ENCODE measurements around the gene VSTM5.
"Not testable (repeated sequence)": the region's sequence is repeated elsewhere in the genome, so short reads cannot be mapped to it uniquely, and the experiment has no call there.

Gene VSTM5, protein sequence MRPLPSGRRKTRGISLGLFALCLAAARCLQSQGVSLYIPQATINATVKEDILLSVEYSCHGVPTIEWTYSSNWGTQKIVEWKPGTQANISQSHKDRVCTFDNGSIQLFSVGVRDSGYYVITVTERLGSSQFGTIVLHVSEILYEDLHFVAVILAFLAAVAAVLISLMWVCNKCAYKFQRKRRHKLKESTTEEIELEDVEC

DNA sequence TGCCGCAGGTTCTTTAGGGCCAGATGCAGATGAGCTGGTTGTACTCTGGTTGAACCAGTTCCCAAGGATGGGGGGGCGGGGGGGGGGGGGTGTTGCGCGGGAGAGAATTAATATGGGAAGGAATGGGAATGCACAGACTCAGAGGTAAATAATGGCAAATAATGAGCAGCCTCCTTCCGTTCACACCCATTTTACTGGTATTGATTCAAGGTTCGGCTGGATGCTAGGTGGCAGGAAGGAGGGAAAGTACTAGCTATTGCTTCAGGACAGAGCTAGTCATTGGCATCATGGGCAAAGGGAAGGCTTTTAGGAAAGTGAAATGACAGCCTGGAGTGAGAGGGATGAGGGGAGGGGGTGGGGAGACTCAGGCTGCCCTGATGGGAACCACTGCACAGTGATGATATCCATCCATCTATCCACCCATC lies at the start of gene VSTM5:
TSS of gene VSTM5 (minus strand) at position 25 of the 425 bp plus-strand sequence. CDS start 116 bp downstream, outside the sequence.
- peak in 1 of 51 donors; percentile 21 for DNase-seq

DNA sequence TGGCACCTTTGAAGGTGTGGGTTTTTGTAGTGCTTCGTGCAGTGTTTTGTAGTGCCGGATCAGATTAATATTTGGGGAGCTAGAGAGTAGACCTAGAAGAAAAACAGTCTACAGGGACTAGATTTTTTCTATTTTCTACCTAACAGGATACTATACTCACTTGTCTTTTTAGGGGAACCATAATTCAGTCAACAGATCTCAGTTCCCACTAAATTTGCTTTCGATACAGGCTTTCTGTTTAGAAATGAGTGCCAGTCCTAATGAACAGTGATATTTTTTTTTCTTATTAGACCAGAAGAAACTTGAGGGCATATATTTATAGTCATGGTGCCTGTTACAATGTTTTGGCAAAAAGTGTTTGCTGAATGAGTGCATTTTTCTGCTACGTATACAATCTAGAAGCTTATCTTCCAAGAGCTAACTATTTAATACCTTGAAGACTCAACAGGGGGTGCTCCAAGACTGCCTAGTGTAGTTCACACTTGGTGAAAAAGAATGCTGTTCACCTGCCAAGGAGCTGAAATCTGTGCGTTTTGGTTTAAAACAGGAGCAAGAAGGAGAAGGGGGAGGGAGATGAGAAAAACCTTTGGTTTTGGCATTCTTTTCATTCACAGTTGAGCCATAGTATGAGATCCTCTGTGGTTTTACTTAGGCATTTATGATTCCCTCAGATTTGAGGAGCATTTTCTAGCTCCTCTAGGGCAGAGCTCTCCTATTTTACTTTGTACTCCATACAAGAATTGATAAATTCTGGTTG lies 44.9 kb upstream of the VSTM5 start:
- peak in 6 of 51 donors; percentile 0 to 51 (median 9) for DNase-seq

DNA sequence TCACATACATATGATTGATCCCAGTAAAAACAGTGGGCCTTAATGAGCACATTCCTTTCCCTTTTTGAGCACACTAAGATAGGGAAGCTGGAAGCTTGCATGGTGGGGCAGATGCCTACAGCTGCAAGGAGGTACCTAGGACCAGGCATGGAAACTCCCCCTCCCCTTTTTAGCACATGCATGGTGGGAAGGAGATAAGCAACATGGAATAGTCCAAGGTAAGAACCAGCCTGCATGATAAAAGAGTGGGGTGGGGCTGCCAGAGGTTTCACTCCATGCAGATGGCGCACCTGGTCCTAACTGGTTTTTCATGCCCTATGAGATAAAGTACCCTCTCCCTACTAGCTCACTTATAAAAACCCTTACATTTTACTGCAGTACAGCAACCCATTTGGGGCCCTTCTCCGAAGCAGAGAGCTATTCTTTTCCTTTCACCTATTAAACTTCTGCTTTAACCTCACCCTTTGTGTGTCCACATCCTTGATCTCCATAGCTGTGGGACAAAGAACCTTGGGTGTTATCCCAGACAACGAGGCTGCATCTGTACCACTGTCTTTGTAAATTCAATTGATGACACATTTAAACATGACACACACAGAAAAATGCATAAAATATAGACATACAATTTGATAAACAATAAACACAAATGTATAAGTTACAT lies 40.1 kb upstream of the VSTM5 start:
- no peak for DNase-seq

DNA sequence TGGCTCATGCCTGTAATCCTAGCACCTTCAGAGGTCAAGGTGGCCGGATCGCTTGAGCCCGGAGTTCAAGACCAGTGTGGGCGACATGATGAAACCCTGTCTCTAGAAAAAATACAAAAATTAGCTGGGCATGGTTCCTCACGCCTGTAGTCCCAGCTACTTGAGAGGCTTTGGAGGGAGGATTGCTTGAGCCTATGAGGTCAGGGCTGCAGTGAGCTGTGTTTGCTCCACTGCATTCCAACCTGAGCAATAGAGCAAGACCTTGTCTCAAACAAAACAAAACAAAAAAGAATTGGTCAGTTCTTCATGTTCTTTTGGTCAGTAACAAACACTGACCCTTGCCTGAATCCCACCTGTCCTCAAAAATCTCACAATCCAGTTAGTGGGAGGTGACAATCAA lies 36.7 kb upstream of the VSTM5 start:
- DNase-seq = no peak

DNA sequence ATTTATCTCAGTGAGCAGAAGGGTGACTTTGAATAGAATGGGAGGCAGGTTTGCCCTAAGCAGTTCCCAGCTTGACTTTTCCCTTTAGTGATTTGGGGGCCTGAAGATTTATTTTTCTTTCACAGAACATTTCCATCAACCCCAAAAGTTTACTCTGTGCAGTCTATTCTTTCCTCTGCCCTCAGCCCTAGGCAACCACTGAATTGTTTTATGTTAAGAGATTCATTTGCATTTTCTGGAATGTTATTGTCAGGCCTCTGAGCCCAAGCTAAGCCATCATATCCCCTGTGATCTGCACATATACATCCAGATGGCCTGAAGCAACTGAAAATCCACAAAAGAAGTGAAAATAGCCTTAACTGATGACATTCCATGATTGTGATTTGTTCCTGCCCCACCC lies 28.7 kb upstream of the VSTM5 start:
- DNase-seq = not testable (repeated sequence)

DNA sequence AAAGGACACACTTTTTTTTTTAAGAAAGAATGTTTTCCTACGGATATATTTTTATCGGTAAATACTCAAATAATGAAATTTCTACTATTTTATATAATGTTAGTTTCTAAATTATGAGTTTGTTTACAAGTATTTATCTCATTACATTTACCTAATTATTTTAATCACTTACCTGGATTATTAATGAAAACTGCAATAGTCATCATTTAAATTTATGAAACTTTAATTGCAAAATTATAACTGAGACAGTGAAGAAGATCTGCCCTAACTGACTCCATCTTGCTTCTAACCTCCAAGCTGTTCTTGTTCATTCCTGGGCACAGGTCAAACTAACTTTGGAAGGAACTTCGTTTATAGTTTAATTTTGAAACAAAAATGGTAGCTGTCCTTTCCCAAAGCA lies 25.2 kb upstream of the VSTM5 start:
- no peak for DNase-seq

DNA sequence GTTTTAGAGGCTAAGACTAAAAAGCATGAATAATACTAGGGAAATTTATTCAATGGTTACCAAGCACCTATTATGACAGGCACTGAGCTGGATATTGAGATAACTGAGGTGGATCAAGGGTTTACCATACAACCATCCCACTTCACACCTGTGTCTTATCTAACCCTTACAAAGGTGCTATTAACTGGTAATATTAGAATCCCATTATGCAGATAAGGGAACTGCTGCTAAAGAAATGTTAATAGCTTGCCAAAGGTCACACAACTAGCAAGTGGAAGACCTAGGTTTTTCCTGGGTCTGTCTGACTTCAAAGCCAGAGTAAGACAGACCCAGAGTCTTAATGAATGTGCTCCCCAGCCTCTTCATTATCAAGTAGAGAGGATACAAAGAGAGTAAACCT lies 21.1 kb upstream of the VSTM5 start:
- no peak for DNase-seq

DNA sequence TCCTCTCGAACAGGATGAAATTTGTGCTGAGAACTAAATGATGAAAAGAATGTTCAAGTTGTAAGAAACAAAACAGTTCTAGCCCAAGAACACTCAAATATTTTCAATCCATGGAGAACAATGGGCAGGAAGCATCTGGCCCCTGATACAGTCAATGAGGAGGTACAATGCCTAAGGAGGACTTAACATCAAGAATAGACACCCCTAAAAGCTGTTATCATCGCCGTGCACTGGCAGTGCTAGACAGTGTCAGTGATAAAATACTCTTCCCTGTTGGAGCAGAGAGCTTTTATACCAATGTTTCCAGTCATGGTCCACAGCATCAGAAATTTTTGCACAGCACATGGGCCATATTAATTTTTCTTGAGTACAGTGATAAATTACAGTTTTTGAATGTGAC lies 20.2 kb upstream of the VSTM5 start:
- no peak for DNase-seq

DNA sequence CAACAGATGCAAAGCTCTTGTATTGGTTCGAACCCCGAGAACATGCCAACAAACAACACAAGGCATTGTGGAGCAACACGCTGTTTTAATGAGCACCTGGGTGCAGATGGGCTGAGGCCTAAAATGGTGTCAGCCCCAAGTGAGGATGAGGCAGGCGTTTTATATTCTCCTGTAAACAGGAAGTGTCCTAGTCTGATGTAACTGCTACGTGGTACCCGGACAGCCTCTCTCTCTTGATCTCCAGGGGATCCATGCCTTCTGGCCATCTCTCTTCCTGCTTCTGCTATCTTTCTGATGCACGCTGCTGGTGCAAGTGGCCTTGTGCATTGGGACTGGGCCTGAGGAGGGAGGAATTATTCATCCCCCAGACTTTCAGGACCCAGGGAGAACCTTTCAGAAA lies 19.4 kb upstream of the VSTM5 start:
- DNase-seq = no peak

DNA sequence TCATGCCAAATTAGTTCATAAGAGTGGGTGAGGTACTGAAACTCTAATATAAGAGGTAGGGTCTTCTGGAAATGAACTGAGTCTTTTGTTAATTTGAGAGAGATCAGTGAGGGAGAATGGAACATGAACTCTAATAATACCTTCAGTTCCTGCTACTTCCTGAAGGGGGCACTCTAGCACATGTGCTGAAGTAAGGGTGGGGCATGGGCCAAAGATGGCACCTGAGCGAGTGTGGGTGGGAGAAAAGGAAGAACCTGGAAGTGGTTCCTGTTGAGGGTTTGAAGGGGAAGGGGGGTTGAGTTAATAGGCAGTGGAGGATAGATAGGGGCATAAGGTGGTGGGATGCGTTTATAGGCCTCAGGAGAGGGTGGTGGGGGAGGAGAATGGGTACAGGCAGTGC lies 18.0 kb upstream of the VSTM5 start:
- not testable (repeated sequence) for DNase-seq

DNA sequence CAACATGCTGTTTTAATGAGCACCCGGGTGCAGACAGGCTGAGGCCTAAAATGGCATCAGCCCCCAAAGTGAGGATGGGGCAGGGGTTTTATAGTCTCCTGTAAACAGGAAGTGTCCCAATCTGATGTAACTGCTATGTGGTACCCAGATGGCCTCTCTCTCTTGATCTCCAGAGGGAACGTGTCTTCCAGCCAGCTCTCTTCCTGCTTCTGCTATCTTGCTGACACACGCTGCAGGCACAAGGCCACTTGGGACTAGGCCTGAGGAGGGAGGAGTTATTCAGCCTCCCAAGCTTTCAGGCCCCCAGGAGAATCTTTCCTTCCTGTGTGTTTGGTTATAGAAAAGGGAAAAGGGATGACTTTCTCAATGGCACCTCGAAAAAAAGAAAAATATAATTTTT lies 11.4 kb upstream of the VSTM5 start:
- DNase-seq = no peak

DNA sequence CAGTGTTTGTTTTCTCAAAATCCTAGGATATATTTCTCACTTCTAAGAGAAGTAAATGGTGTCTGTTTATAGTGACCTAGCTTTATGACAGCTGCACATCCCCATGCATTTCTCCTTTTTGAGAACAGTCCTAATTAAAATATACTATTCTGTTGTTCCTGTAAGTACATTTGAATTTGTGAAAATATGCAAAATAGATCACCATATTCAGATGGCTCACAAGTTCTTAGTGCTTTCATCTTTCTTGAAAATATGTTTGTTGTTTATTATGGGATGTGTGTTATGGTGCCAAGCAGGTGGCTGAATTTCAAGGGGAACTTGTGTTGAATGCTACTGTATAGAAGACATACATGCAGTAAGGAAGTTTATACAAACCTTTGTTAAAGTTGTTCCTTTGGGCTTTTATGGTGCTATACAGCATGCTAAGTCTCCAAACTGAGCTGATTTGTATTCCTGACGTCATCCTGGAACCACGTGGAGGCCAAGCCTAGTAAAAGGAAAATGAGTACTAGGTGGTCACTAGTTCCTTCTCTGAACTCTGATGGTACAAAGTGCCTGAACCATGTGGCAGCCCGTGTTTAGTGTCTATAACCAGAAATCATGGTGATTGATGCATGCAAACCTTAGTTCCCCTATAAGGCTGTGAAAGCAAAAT lies 7.8 kb upstream of the VSTM5 start:
- no peak for DNase-seq

DNA sequence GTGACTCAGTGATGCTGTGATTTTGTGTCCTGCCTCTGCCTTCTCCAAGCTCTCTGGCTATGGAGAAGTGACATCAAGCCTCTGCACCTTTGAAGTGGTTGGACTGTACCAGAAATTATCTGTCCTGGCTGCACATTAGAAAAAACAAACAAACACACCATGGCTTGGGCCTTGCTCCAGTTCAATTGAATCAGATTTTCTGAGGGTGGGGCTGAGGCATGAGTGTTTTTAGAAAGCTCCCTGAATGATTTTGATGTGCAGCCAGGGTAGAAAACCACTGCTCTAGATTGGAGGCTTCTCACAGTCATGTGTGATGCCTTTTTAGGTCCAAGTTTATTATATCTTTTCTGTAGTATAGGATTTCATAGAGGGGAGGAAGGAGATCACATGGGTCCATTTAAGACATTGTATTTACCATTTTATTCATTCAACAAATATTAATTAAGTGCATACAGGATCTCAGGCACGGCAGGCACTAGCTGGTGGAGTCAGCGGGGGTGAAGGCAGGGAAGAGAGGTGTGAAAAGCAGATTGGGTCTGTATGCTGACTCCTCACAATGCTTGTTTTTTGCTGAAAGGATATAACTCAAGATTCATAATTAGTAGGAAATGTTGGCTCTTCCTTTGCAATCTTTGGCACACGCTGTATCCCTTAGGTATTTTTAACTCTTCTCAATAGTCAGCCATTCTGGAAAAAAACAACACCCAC lies 7.1 kb upstream of the VSTM5 start:
- no peak for DNase-seq

DNA sequence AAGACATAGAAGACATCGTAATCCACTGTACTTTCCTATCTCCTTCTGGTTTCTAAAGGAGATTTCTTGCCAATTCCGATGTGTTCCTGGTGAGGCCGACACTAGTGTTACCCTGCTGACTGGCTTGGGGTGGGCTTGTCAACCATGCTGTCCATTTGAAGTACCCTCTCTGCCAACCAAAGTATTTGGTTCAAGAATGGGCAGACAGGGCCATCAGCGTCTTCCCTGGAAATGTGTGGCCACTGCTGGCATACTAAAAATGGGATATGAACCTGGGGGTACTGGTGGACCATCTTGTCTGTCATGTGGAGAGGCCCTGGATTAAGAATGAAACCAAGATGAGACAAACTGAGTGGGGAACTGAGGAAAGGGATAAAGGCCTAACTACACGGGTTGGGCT lies 1.8 kb upstream of the VSTM5 start:
- DNase-seq = no peak

DNA sequence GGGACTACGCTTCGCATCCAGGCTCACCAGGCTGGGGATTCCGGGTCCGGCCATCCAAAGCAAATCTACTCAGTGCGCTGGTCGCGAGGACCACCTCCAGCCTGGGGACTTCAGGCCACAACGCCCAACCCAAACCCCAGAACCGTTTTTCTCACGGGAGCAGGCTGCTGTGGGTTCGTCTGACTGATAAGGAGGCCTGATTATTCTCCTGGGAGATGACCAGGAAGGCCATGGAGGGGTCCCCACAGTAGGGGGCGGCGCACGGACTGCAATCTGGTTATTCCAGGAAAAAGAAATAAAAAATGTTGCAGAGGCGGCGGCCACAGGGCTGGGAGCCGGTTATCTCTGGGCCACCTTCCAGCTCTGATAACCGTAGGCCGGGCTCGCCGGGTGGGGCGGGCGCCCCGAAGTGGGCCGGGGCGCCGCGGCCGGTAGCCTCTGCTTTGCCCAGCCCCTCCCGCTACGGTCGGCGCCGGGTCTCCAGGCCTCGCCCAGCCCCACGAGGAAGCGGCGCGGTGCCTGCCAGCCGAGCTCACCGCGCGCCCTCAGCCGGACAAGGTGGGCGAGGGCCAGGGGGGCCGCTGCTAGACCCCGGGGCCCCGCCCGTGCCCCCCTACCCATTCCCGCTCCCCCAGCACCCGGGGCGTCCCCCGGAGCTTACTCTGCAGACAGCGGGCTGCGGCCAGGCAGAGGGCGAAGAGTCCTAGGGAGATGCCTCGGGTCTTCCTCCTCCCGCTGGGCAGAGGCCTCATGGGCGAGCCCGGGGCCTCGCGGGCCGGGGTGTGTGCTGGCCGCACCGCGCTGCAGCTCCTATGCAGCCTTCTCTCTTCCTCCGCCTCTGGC lies 446 bp downstream of the VSTM5 start:
- DNase-seq = peak in 11 of 51 donors; percentile 2 to 56 (median 21)

DNA sequence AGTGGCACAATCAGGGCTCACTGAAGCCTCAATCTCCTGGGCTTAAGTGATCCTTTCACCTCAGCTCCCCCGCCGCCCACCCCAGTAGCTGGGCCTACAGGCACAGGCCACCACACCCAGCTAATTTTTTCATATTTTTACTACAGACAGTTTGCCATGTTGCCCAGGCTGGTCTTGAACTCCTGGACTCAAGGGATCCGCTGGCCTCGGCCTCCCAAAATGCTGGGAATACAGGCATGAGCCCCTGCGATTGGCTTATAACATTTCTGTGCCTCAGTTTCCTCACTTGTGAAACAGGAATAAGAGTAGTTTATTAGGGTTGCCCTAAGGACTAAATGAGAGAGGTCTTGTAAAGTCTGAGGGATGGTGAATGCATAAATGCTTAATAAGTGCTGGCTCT lies 1.2 kb downstream of the VSTM5 start:
- DNase-seq = no peak

DNA sequence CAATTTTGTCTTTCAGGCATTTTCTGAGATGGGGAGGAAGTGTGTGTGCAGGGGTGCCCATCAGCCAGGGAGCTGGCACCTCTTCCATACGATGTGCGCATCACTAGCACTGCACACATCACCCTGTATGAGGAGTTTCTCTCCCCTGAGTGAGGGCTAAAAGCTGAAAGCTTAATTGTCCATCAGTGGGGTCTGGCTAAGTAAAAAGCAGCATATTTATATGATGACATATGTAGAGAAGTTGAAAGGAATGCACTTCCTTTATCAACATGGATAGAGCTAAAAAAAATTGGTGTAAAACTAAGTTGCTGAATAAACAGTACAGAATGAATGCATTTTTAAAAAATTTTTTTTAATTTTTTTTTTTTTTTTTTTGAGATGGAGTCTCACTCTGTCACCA lies 4.0 kb downstream of the VSTM5 start:
- DNase-seq = no peak

DNA sequence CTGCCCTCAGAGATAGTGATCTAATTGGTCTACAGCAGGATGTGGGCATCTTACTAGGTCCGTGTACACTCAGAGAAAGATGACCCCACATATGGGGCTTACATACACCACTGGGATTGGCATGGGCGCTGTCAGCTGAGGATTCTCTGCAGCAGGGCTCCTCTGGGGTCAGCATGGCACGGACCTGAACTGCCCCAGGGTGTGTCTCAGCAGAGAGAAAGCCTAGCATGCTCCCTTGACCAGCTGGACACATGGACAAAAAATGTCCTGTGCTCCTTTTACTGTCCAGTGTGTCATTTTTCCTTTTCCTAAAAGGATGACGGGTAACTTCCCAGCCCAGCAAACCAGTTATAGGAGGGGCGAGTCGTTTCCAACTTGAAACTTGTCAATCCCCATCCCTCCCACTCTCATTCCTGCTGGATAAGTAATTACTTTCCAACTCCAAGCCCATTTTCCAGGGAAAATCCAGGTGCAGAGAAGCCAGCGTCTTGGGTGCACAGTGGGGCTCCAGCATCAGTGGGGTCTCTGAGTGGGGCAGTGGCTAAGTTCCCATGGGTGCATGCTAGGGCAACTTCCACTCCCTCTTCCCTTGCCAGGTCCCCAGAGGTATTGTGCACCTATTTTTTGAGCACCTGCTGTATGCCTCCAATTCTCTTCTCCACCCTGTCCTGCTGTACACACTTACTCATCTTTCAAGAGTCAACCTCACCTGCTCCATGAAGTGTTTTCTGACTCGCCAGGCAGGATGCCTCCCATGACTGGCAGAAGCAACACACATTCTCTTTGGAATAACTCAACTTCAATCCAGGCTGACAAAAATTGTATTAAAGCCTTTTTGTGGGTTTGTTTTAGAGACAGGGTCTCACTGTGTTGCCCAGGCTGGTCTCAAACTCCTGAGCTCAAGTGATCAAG lies 5.0 kb downstream of the VSTM5 start:
- DNase-seq = no peak

DNA sequence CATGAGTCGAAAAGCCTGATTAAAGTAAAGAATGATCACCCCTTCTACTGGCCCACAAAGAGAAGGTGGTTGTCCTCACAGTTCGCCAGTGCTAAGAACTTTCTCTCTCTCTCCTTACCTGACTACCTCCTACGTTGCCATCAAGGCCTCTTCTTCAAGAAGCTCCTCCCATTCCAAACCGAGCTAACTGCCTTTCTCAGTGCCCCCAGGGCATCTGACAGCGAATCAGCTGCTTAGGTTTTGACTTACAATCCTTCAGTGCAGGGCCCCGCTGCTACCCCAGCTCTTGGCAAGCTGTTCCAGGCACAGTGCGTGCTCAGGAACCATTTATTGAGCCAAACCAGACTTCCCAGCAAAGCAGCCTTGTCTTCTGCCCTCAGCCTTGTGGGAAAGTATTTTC lies 5.8 kb downstream of the VSTM5 start:
- no peak for DNase-seq

DNA sequence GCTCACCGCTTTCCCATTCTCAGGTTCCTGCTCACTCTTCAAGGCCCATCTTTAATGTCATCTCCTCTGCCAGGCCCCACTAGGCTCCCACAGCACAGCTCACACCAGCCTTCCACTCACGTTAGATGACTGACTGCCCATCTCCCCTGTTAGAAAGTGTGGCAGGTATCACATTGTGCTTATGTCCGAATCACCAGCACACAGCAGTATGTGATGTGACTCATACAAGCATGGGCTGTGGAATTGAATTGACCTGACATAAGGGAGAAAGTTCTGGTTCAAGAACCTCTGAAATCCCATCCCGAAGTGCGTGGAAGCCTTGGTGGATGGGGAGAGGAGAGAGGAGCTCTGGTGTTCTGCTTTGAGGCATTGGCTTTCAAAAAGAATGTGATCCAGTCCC lies 6.5 kb downstream of the VSTM5 start:
- DNase-seq = no peak

All from hypothalamus (tissue), 51 donors.